Fibroblast of the conjunctiva (primary cell): ENCODE results near the gene DBI.
A peak's percentile ranks its signal among the peaks of the same experiment; 100 is the strongest.
"Not testable (repeated sequence)": the region's sequence is repeated elsewhere in the genome, so short reads cannot be mapped to it uniquely, and the experiment has no call there.

Experiments
- DNase-seq: peaks from one replicate; pipeline ENCODE4 v3.0.0-alpha.2; 2010; ENCODE audit warnings: low read depth

The DBI gene

GRCh38 chr2:119402106-119402505, 35.3 kb downstream of the DBI start:
- no peak for DNase-seq

- DNase-seq: no peak
Measured at GRCh38 chr2:119402645-119403560, 36.1 kb downstream of the DBI start.

- not testable (repeated sequence) for DNase-seq
Measured at GRCh38 chr2:119403618-119404017, 36.8 kb downstream of the DBI start.

DNA sequence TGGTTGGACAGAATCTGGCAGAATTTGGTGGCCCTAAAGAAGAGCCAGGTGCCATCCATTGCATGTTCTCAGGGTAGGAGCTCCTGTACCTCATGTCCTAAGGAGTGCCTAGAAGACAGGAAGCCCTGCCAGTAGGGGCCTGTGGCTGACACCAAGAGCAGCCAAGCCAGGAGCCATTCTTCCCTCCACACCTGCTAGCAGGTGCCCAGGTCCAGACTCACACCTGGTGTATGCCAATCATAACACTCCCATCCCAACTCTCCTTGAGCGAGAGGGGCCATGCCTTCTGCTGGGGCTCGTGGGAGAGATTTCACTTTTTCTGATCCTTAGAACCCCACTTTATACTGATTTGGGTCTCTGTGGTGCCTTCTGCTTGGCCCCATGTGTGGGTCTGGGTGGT, 38.4 kb downstream of the DBI start:
- DNase-seq: no peak

DNA sequence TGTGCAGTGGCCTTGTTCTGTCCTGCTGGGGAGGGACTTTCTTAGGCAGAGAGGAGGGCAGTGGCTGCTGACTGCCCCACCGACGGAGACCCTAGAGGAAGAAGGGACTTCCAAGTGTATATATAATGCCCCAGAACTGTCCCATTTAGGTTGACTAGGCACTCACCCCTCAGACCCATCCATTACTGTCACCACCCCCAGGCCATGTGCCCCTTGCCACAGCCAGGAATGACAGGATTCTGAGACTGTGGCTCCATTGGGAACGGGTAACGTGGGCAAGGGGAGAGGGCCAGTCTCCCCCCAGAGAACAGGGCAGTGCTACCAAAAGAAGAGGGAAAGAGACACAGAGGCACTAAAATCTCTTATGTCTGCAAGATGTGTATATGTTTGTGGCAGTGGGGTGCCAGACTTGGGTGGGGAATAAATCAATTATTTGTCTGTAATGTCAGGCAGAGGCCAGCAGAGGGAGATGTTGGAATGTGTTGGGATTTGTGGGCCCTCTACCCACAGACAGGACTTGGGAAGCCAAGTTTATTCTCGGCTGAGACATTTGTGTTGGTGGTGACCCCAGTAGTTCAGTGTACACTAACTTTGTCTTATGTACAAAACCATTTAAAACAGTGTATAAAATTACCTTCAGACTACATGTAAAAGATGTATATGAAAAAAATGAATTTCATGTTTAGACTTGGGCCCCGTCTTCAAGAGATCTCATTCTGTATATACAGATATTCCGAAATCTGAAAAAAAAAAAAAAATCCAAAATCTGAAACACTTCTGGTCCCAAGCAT, 40.8 kb downstream of the DBI start:
- DNase-seq: peak; percentile 56

DNA sequence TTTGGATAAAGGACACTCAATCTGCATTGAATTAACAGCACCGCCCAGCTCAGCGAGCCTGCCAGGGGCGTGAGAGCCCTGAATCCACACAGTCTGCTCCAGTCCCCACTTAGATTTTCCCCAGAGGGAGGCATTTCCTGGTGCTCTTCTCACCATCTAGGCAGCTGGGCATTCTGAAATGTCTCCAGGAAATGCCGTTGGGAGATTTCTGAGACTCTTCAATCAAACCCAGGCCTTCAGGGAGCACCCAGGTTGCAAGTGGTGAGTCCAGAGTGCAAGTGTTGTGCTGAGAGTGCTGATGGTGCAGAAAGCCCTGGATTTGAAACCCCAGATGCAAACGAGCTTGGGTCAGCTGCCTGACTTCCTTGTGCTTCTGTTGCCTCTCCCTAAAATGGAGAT, 41.4 kb downstream of the DBI start:
- DNase-seq: no peak

DNA sequence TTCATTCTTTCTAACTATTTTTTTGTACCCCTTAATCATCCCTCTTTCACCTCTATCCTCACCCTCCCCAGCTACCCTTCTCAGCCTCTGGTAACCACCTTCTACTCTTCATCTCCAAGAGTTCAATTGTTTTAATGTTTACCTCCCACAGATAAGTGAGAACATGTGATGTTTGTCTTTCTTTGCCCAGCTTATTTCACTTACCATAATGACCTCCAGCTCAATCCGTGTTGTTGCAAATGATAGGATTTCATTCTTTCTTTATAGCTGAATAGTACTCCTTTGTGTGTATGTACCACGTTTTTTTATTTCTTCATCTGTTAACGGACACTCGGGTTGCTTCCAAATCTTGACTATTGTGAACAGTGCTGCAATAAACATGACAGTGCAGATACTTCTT, 42.7 kb downstream of the DBI start:
- no peak for DNase-seq

DNA sequence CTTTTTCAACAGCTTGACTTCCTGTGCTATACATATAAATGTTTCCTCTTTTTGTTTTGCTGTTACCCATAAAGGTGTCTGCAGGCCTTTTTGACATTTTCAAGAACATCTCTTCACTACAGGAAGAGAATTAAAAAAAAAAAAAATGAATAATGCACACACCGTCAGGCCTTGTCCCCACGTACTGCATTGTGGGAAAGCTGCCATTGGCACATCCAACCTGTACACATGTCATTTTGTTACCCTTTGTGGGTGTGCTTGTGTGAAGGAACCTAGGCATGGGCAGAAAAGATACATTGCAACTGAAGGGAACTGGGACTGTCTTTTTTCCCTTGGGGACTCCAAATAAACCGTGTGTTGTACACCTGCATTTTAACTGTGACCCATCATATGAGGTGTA, 48.1 kb downstream of the DBI start:
- no peak for DNase-seq

- no peak for DNase-seq
Measured at GRCh38 chr2:119415630-119416029, 48.9 kb downstream of the DBI start.

- DNase-seq: no peak
Measured at GRCh38 chr2:119416299-119416923, 49.6 kb downstream of the DBI start.

DNA sequence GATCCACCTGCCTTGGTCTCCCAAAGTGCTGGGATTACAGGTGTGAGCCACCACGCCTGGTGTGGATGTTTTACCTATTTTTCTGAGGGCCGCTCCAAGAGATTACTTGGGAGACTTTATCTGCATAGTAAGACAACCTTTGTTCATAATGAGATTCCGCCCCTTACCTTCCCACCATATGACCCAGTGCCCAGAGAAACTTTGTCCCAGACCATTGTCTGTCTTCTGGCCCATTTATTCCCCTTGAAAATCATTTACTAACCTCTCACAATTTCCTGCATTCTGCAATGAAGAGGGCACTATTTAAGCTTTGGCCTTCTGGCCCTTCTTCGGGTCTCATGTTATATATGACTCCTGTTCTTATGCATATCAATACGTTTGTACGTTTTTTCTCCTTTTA, 51.1 kb downstream of the DBI start:
- no peak for DNase-seq

- DNase-seq: no peak
Measured at GRCh38 chr2:119419065-119419464, 52.3 kb downstream of the DBI start.

GRCh38 chr2:119419803-119420508, 53.2 kb downstream of the DBI start:
- no peak for DNase-seq

DNA sequence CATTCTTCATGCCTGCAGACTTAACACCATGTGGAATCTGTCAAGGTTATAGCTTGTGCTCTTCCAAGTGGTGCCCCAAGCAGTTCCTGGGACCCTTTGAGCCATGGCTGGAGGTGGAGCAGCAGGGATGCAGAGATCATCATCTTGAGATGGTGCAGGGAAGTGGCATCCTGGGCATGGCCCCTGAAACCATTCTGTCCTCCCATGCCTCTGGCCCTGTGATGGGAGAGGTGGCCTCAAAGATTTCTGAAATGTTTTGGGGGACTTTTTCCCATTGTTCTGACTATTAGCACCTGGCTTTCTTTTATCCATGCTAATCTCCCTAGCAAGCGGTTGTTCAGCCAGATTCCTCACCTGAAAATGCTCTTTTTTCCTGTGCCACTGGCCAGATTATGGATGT, 54.5 kb downstream of the DBI start:
- no peak for DNase-seq

- no peak for DNase-seq
Measured at GRCh38 chr2:119421741-119422140, 55.0 kb downstream of the DBI start.
